NCI-H345 (cell line): ENCODE measurements around the gene GON7.

Experiments
- DNase-seq: peaks from one replicate; lab custom pipeline; 2025; lab: John Stamatoyannopoulos, UW

Gene GON7

DNA sequence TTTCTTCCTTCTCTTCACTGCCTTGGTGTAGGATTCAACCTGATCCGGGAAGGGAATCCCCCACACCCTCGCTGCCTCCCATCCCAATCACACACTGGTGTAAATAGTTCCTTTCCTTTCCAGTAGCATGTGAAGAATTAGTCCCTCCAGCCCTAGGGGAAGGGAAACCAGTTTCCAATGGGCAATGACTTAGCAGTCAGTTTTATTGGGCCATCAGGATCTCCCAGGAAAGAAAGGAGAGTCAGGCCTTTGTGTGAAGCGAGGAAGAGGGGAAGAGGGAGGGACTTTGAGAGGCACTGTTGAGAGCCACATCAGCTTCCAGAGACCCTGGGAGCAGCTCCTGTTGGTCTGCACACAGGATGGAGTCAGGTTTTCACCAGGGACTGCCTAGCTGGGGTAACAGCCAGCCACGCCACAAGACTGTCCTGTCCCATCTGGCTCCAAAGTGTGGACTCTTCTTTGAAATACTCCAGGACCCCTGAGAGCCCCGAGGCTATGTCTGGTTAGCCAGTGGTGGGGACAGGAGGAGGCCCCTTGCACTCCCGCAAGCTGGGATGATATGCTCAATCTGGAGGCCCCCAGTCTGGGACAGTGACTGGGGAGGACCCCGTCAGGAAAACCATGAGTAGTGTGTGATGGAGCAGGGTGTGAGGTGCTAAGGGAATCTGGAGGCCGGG is 50.0 kb downstream of the GON7 start:
- DNase-seq, result no peak

- no peak for DNase-seq
Observed at GRCh38 chr14:93155667-93156066, 51.2 kb downstream of the GON7 start.

- no peak for DNase-seq
Observed at GRCh38 chr14:93153121-93153520, 53.7 kb downstream of the GON7 start.
